H1 (cell line): ENCODE data around the gene IRAG1. TPM values are rescaled to one million over a fixed set of nuclear protein-coding genes. Genes with fewer than 3 reads are reported as not detected.

ENCODE experiments used
- CTCF ChIA-PET: fragments of 300-600 bp; sonication (Branson Sonifier 250); formaldehyde crosslinking; loops from one replicate; lab custom pipeline; 2021; ENCODE audit not compliant: partially characterized antibody; lab: Charles Lee
- POLR2A ChIA-PET: fragments of 300-600 bp; sonication (Branson Sonifier 250); formaldehyde crosslinking; loops from one replicate; lab custom pipeline; 2021; ENCODE audit warnings: inconsistent platforms; ENCODE audit not compliant: partially characterized antibody; lab: Charles Lee
- DNase-seq, 2 experiments: peaks; one replicate each; pipeline versions ENCODE4 v3.0.0 to v3.0.0-alpha.2; 2010 to 2022; ENCODE audit warnings: low spot score in 2 of 2, low read depth in 1 of 2, mixed read lengths in 1 of 2
- FAIRE-seq: peaks from 2 replicates; lab custom pipeline; 2011; peaks lifted over from hg19 to GRCh38; lab: Jason Lieb, UNC
- H2AFZ ChIP-seq: 2 replicates; pipeline ENCODE4 v1.8.1; 2012; ENCODE audit warnings: low read length, inconsistent platforms
- H2AK5ac ChIP-seq: 2 replicates; pipeline ENCODE4 v1.6.1; 2013; ENCODE audit warnings: low read depth, low read length
- H2BK120ac ChIP-seq: replicated peaks from 2 replicates; pipeline ENCODE3; 2013; ENCODE audit warnings: low read depth, low read length, inconsistent platforms
- H2BK12ac ChIP-seq: 2 replicates; pipeline ENCODE4 v1.6.1; 2013; ENCODE audit warnings: low read depth, low read length
- H2BK15ac ChIP-seq: 2 replicates; pipeline ENCODE4 v1.6.1; 2013; ENCODE audit warnings: low read length
- H2BK20ac ChIP-seq: 2 replicates; pipeline ENCODE4 v1.6.1; 2013; ENCODE audit warnings: low read length
- H2BK5ac ChIP-seq: 2 replicates; pipeline ENCODE4 v1.6.1; 2013; ENCODE audit warnings: low read depth, low read length
- H3K14ac ChIP-seq: 2 replicates; pipeline ENCODE4 v1.6.1; 2013; ENCODE audit warnings: inconsistent platforms; ENCODE audit not compliant: insufficient read length
- H3K18ac ChIP-seq: 2 replicates; pipeline ENCODE4 v1.6.1; 2013; ENCODE audit warnings: low read length; ENCODE audit errors: extremely low read depth
- H3K23ac ChIP-seq: 2 replicates; pipeline ENCODE4 v1.6.1; 2013; ENCODE audit warnings: inconsistent platforms; ENCODE audit not compliant: insufficient read length
- H3K23me2 ChIP-seq: 2 replicates; pipeline ENCODE4 v1.6.1; 2013; ENCODE audit warnings: low read depth, low read length
- H3K27ac ChIP-seq: 2 replicates; pipeline ENCODE4 v1.6.1; 2011; ENCODE audit warnings: low read depth, low read length, inconsistent platforms
- H3K27me3 ChIP-seq, 4 experiments: replicated peaks in 1 of 4; 1 replicate in 1 of 4; 2 replicates in 3 of 4; pipeline versions ENCODE4 v1.6.1 to v1.8.1; 2011 to 2013; ENCODE audit warnings: low read length in 3 of 4, mild to moderate bottlenecking in 3 of 4, inconsistent platforms in 2 of 4, mixed read lengths in 2 of 4, moderate library complexity in 1 of 4; ENCODE audit not compliant: control insufficient read depth in 3 of 4, insufficient read depth in 3 of 4; ENCODE audit errors: extremely low read depth in 1 of 4
- H3K36me3 ChIP-seq, 4 experiments: 2 replicates each; pipeline versions ENCODE4 v1.6.1 to v1.8.1; 2011 to 2013; ENCODE audit warnings: mild to moderate bottlenecking in 4 of 4, low read length in 3 of 4, moderate library complexity in 2 of 4, control low read depth in 1 of 4, inconsistent platforms in 1 of 4; ENCODE audit not compliant: insufficient read depth in 4 of 4, control insufficient read depth in 2 of 4
- H3K4ac ChIP-seq: replicated peaks from 2 replicates; pipeline ENCODE3; 2013; ENCODE audit warnings: low read length, low read depth, mixed read lengths, inconsistent platforms; ENCODE audit not compliant: insufficient read length
- H3K4me1 ChIP-seq, 4 experiments: replicated peaks in 1 of 4; 1 replicate in 1 of 4; 2 replicates in 3 of 4; pipeline versions ENCODE4 v1.6.1 to v1.8.1; 2011 to 2013; ENCODE audit warnings: low read length in 3 of 4, inconsistent platforms in 2 of 4, mixed read lengths in 1 of 4; ENCODE audit not compliant: insufficient read depth in 4 of 4, control insufficient read depth in 3 of 4
- H3K4me2 ChIP-seq, 2 experiments: 2 replicates each; pipeline versions ENCODE4 v1.6.1 to v1.8.1; 2011 to 2013; ENCODE audit warnings: low read depth in 2 of 2, low read length in 2 of 2, control low read depth in 1 of 2, inconsistent platforms in 1 of 2, mild to moderate bottlenecking in 1 of 2; ENCODE audit not compliant: insufficient read depth in 1 of 2
- H3K4me3 ChIP-seq, 4 experiments: fragments of 200-600, 300-600 bp in 1 of 4; sonication (generic), shearing (Covaris generic), sonication (Bioruptor Twin) in 1 of 4; 2 replicates each; pipeline versions ENCODE4 v1.5.1 to v1.8.1; 2011 to 2016; ENCODE audit warnings: low read length in 4 of 4, low read depth in 3 of 4, control low read depth in 2 of 4, inconsistent platforms in 2 of 4, mild to moderate bottlenecking in 2 of 4, mixed read lengths in 1 of 4, moderate library complexity in 1 of 4; ENCODE audit not compliant: insufficient read depth in 2 of 4; ENCODE audit errors: extremely low read depth in 1 of 4
- H3K56ac ChIP-seq: replicated peaks from 2 replicates; pipeline ENCODE3; 2013; ENCODE audit warnings: low read depth, mild to moderate bottlenecking, mixed read lengths, low read length, inconsistent platforms; ENCODE audit not compliant: insufficient read length
- H3K79me1 ChIP-seq: 2 replicates; pipeline ENCODE4 v1.6.1; 2013; ENCODE audit warnings: low read depth, low read length, control low read depth
- H3K79me2 ChIP-seq, 2 experiments: 2 replicates each; pipeline versions ENCODE4 v1.6.1 to v1.8.1; 2012 to 2013; ENCODE audit warnings: low read length in 2 of 2, mild to moderate bottlenecking in 2 of 2, inconsistent platforms in 1 of 2; ENCODE audit not compliant: insufficient read depth in 2 of 2, control insufficient read depth in 1 of 2
- H3K9ac ChIP-seq, 4 experiments: replicated peaks in 1 of 4; 1 replicate in 1 of 4; 2 replicates in 3 of 4; pipeline versions ENCODE4 v1.6.1 to v1.8.1; 2011 to 2013; ENCODE audit warnings: low read depth in 3 of 4, low read length in 3 of 4, control low read depth in 2 of 4, mild to moderate bottlenecking in 2 of 4, moderate library complexity in 2 of 4, inconsistent platforms in 1 of 4; ENCODE audit errors: extremely low read depth in 1 of 4
- H3K9me3 ChIP-seq, 2 experiments: 2 replicates each; pipeline versions ENCODE4 v1.6.1 to v1.8.1; 2012 to 2013; ENCODE audit warnings: mild to moderate bottlenecking in 2 of 2, moderate library complexity in 2 of 2, control low read depth in 1 of 2, inconsistent platforms in 1 of 2, low read depth in 1 of 2, low read length in 1 of 2, mixed read lengths in 1 of 2; ENCODE audit not compliant: insufficient read depth in 2 of 2
- H4K20me1 ChIP-seq, 2 experiments: replicated peaks in 1 of 2; 2 replicates each; pipeline versions ENCODE3 to v1.8.1; 2011 to 2013; ENCODE audit warnings: inconsistent platforms in 2 of 2, low read length in 2 of 2, mild to moderate bottlenecking in 1 of 2; ENCODE audit not compliant: insufficient read depth in 2 of 2, control insufficient read depth in 1 of 2
- H4K5ac ChIP-seq: 2 replicates; pipeline ENCODE4 v1.6.1; 2013; ENCODE audit warnings: low read length, low read depth, mixed read lengths, inconsistent platforms; ENCODE audit not compliant: insufficient read length
- H4K8ac ChIP-seq: 2 replicates; pipeline ENCODE4 v1.8.0; 2013; ENCODE audit warnings: mild to moderate bottlenecking, moderate library complexity, low read length, inconsistent platforms; ENCODE audit not compliant: insufficient read depth; ENCODE audit errors: extremely low read depth
- H4K91ac ChIP-seq: replicated peaks from 2 replicates; pipeline ENCODE3; 2013; ENCODE audit warnings: low read length, mixed read lengths, inconsistent platforms; ENCODE audit not compliant: insufficient read length
- WGBS, 2 experiments: shearing (Covaris generic) in 1 of 2; methylation state at CpG; one replicate each; pipeline versions ENCODE4 v1.1.6 to v1.1.7; 2013 to 2015; ENCODE audit warnings: low lambda C conversion rate in 2 of 2, mixed read lengths in 2 of 2, inconsistent platforms in 1 of 2, low coverage in 1 of 2, missing lambda C conversion rate in 1 of 2; ENCODE audit not compliant: insufficient replicate concordance in 2 of 2, insufficient coverage in 1 of 2, insufficient read length in 1 of 2; ENCODE audit errors: extremely low coverage in 1 of 2, missing lambda C conversion rate in 1 of 2; 5-methylcytosine and 5-hydroxymethylcytosine counted together
- polyA plus RNA-seq, 7 experiments: library from polyadenylated mRNA; depleted of rRNA in 3 of 7; stranded (reverse) in 5 of 7; unstranded in 2 of 7; fragments of >200 nt in 5 of 7; fragments of 200-250 nt in 2 of 7; gene quantifications; 1 replicate in 5 of 7; 2 replicates in 1 of 7; 4 replicates in 1 of 7; pipeline versions ENCODE4 v1.2.1 to v1.2.3, GENCODE V29; 2011 to 2013; ENCODE audit warnings: missing spikeins in 2 of 7, mixed read lengths in 2 of 7
- total RNA-seq: library from RNA; stranded (reverse); fragmentation: NEBNext Ultra II Directional; extraction: Animal tissue kit (Norgen Biotek cat#: 25700); gene quantifications from 2 replicates; pipeline ENCODE4 v1.2.1, GENCODE V29; 2021
- TF ChIP-seq, protein P1 (sequence below): IDR thresholded peaks from 2 replicates; pipeline ENCODE4 v1.6.1; 2012; ENCODE audit warnings: inconsistent platforms

IRAG1 gene
- total and polyA plus RNA-seq, 2 of the 8 experiments (the other 6 are each of a cell fraction or from before 2014, with no cell fraction given): 1.8 to 2.7 TPM

GRCh38 chr11:10694486-10695239, 1.1 kb upstream of the IRAG1 start:
- no peaks in the 10 kb centered on the region; the same call in 1 of the 2 replicates for H3K23me2 ChIP-seq
- no peak overlapping the region for H2BK5ac ChIP-seq
- no peak overlapping the region for H3K27ac ChIP-seq
- no peak overlapping the region for H4K91ac ChIP-seq
- H3K79me2 ChIP-seq: no peaks in the 10 kb centered on the region
- no peak overlapping the region for H3K9ac ChIP-seq
- no peaks in the 10 kb centered on the region for H3K79me1 ChIP-seq
- H3K27me3 ChIP-seq: no peaks in the 10 kb centered on the region
- no peak overlapping the region for H4K5ac ChIP-seq
- H3K4me3 ChIP-seq: no peak overlapping the region
- peaks cover 0 to 6% (median 0%) of the 10 kb centered on the region in 4 experiments; a peak in 1 of 7 replicates for H3K4me1 ChIP-seq
- 89% methylated on average over 4 of the region's 4 CpGs; no CpG with 5 or more reads in 1 of the 2 experiments for WGBS, 2 experiments
- H2BK20ac ChIP-seq: no peak overlapping the region
- H2BK12ac ChIP-seq: no peak overlapping the region
- no peak overlapping the region for H2BK15ac ChIP-seq
- no peak overlapping the region for H3K14ac ChIP-seq
- H3K4ac ChIP-seq: no peak overlapping the region
- H4K8ac ChIP-seq: no peak overlapping the region
- POLR2A ChIA-PET: interaction anchor here (0.6 kb wide), 1 partner anchor 191 kb away, joined by 3 read pairs; no protein-coding TSS in a partner anchor
- no peak overlapping the region for H3K18ac ChIP-seq
- H3K56ac ChIP-seq: no peak overlapping the region
- H2BK120ac ChIP-seq: no peak overlapping the region
- H3K36me3 ChIP-seq: no peaks in the 10 kb centered on the region
- H3K9me3 ChIP-seq: peaks cover 6% of the 10 kb centered on the region in 2 experiments; a peak in 3 of 4 replicates
- FAIRE-seq (no peak), DNase-seq (no peak)
- CTCF ChIA-PET: interaction anchor here (0.7 to 4.2 kb wide), 11 partner anchors 10 to 154 kb away, joined by 3 to 19 read pairs (median 4); partner anchors contain the start of gene RNF141
- no peak overlapping the region for H3K4me2 ChIP-seq
- no peak overlapping the region for H2AFZ ChIP-seq
- H3K23ac ChIP-seq: no peak overlapping the region
- H4K20me1 ChIP-seq: no peaks in the 10 kb centered on the region
- no peak overlapping the region for H2AK5ac ChIP-seq
- TF ChIP-seq, protein P1, sequence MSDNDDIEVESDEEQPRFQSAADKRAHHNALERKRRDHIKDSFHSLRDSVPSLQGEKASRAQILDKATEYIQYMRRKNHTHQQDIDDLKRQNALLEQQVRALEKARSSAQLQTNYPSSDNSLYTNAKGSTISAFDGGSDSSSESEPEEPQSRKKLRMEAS: no peak
- TF ChIP-seq, all 59 proteins: peak for 0
